WI38 (cell line): Measurements from ENCODE around the gene YAP1.
"Not testable (repeated sequence)": the region's sequence is repeated elsewhere in the genome, so short reads cannot be mapped to it uniquely, and the experiment has no call there.

Source experiments
- H3K4me3 ChIP-seq: 2 replicates; pipeline ENCODE4 v1.5.1; 2011; ENCODE audit warnings: low read depth, mild to moderate bottlenecking, control low read depth, low read length
- CTCF ChIP-seq: IDR thresholded peaks from 2 replicates; pipeline ENCODE4 v1.5.1; 2012; ENCODE audit warnings: low read depth, mild to moderate bottlenecking, control low read depth, low read length

YAP1 gene

GRCh38 chr11:102197670-102198139 is 87.5 kb downstream of the YAP1 start:
- no peak overlapping the region for H3K4me3 ChIP-seq
- TF ChIP-seq CTCF, result no peak

GRCh38 chr11:102199673-102200072 is 89.4 kb downstream of the YAP1 start:
- no peak for TF ChIP-seq CTCF
- no peak overlapping the region for H3K4me3 ChIP-seq

- not testable (repeated sequence) for H3K4me3 ChIP-seq
Observed at GRCh38 chr11:102200325-102200724, 90.1 kb downstream of the YAP1 start.

GRCh38 chr11:102201776-102202175 is 91.5 kb downstream of the YAP1 start:
- no peak for TF ChIP-seq CTCF

GRCh38 chr11:102202972-102203371 is 92.7 kb downstream of the YAP1 start:
- no peak for TF ChIP-seq CTCF

More at GRCh38 chr11:102201776-102202175, 91.5 kb downstream of the YAP1 start:
- H3K4me3 ChIP-seq, result no peak overlapping the region

GRCh38 chr11:102204174-102204573 is 93.9 kb downstream of the YAP1 start:
- H3K4me3 ChIP-seq, result no peak overlapping the region
- no peak for TF ChIP-seq CTCF

More at GRCh38 chr11:102202972-102203371, 92.7 kb downstream of the YAP1 start:
- H3K4me3 ChIP-seq, result no peak overlapping the region

- no peak for TF ChIP-seq CTCF
- no peak overlapping the region for H3K4me3 ChIP-seq
Observed at GRCh38 chr11:102205805-102206204, 95.6 kb downstream of the YAP1 start.

GRCh38 chr11:102208835-102209234 is 98.6 kb downstream of the YAP1 start:
- TF ChIP-seq CTCF, result no peak
- no peak overlapping the region for H3K4me3 ChIP-seq
